H1 (cell line): ENCODE measurements around the gene TFF1. TPM values are rescaled to one million over a fixed set of nuclear protein-coding genes. Genes with fewer than 3 reads are reported as not detected.
A peak's percentile ranks its signal among the peaks of the same experiment; 100 is the strongest.

Experiments used
- CTCF ChIA-PET: fragments of 300-600 bp; sonication (Branson Sonifier 250); formaldehyde crosslinking; loops from one replicate; lab custom pipeline; 2021; ENCODE audit not compliant: partially characterized antibody; lab: Charles Lee
- POLR2A ChIA-PET: fragments of 300-600 bp; sonication (Branson Sonifier 250); formaldehyde crosslinking; loops from one replicate; lab custom pipeline; 2021; ENCODE audit warnings: inconsistent platforms; ENCODE audit not compliant: partially characterized antibody; lab: Charles Lee
- DNase-seq, 2 experiments: peaks; one replicate each; pipeline versions ENCODE4 v3.0.0 to v3.0.0-alpha.2; 2010 to 2022; ENCODE audit warnings: low spot score in 2 of 2, low read depth in 1 of 2, mixed read lengths in 1 of 2
- FAIRE-seq: peaks from 2 replicates; lab custom pipeline; 2011; peaks lifted over from hg19 to GRCh38; lab: Jason Lieb, UNC
- H2AFZ ChIP-seq: 2 replicates; pipeline ENCODE4 v1.8.1; 2012; ENCODE audit warnings: low read length, inconsistent platforms
- H2AK5ac ChIP-seq: 2 replicates; pipeline ENCODE4 v1.6.1; 2013; ENCODE audit warnings: low read depth, low read length
- H2BK120ac ChIP-seq: replicated peaks from 2 replicates; pipeline ENCODE3; 2013; ENCODE audit warnings: low read depth, low read length, inconsistent platforms
- H2BK12ac ChIP-seq: 2 replicates; pipeline ENCODE4 v1.6.1; 2013; ENCODE audit warnings: low read depth, low read length
- H2BK15ac ChIP-seq: 2 replicates; pipeline ENCODE4 v1.6.1; 2013; ENCODE audit warnings: low read length
- H2BK20ac ChIP-seq: 2 replicates; pipeline ENCODE4 v1.6.1; 2013; ENCODE audit warnings: low read length
- H2BK5ac ChIP-seq: 2 replicates; pipeline ENCODE4 v1.6.1; 2013; ENCODE audit warnings: low read depth, low read length
- H3K14ac ChIP-seq: 2 replicates; pipeline ENCODE4 v1.6.1; 2013; ENCODE audit warnings: inconsistent platforms; ENCODE audit not compliant: insufficient read length
- H3K18ac ChIP-seq: 2 replicates; pipeline ENCODE4 v1.6.1; 2013; ENCODE audit warnings: low read length; ENCODE audit errors: extremely low read depth
- H3K23ac ChIP-seq: 2 replicates; pipeline ENCODE4 v1.6.1; 2013; ENCODE audit warnings: inconsistent platforms; ENCODE audit not compliant: insufficient read length
- H3K23me2 ChIP-seq: 2 replicates; pipeline ENCODE4 v1.6.1; 2013; ENCODE audit warnings: low read depth, low read length
- H3K27ac ChIP-seq: 2 replicates; pipeline ENCODE4 v1.6.1; 2011; ENCODE audit warnings: low read depth, low read length, inconsistent platforms
- H3K27me3 ChIP-seq, 4 experiments: replicated peaks in 1 of 4; 1 replicate in 1 of 4; 2 replicates in 3 of 4; pipeline versions ENCODE4 v1.6.1 to v1.8.1; 2011 to 2013; ENCODE audit warnings: low read length in 3 of 4, mild to moderate bottlenecking in 3 of 4, inconsistent platforms in 2 of 4, mixed read lengths in 2 of 4, moderate library complexity in 1 of 4; ENCODE audit not compliant: control insufficient read depth in 3 of 4, insufficient read depth in 3 of 4; ENCODE audit errors: extremely low read depth in 1 of 4
- H3K36me3 ChIP-seq, 4 experiments: 2 replicates each; pipeline versions ENCODE4 v1.6.1 to v1.8.1; 2011 to 2013; ENCODE audit warnings: mild to moderate bottlenecking in 4 of 4, low read length in 3 of 4, moderate library complexity in 2 of 4, control low read depth in 1 of 4, inconsistent platforms in 1 of 4; ENCODE audit not compliant: insufficient read depth in 4 of 4, control insufficient read depth in 2 of 4
- H3K4ac ChIP-seq: replicated peaks from 2 replicates; pipeline ENCODE3; 2013; ENCODE audit warnings: low read length, low read depth, mixed read lengths, inconsistent platforms; ENCODE audit not compliant: insufficient read length
- H3K4me1 ChIP-seq, 4 experiments: replicated peaks in 1 of 4; 1 replicate in 1 of 4; 2 replicates in 3 of 4; pipeline versions ENCODE4 v1.6.1 to v1.8.1; 2011 to 2013; ENCODE audit warnings: low read length in 3 of 4, inconsistent platforms in 2 of 4, mixed read lengths in 1 of 4; ENCODE audit not compliant: insufficient read depth in 4 of 4, control insufficient read depth in 3 of 4
- H3K4me2 ChIP-seq, 2 experiments: 2 replicates each; pipeline versions ENCODE4 v1.6.1 to v1.8.1; 2011 to 2013; ENCODE audit warnings: low read depth in 2 of 2, low read length in 2 of 2, control low read depth in 1 of 2, inconsistent platforms in 1 of 2, mild to moderate bottlenecking in 1 of 2; ENCODE audit not compliant: insufficient read depth in 1 of 2
- H3K4me3 ChIP-seq, 4 experiments: fragments of 200-600, 300-600 bp in 1 of 4; sonication (generic), shearing (Covaris generic), sonication (Bioruptor Twin) in 1 of 4; 2 replicates each; pipeline versions ENCODE4 v1.5.1 to v1.8.1; 2011 to 2016; ENCODE audit warnings: low read length in 4 of 4, low read depth in 3 of 4, control low read depth in 2 of 4, inconsistent platforms in 2 of 4, mild to moderate bottlenecking in 2 of 4, mixed read lengths in 1 of 4, moderate library complexity in 1 of 4; ENCODE audit not compliant: insufficient read depth in 2 of 4; ENCODE audit errors: extremely low read depth in 1 of 4
- H3K56ac ChIP-seq: replicated peaks from 2 replicates; pipeline ENCODE3; 2013; ENCODE audit warnings: low read depth, mild to moderate bottlenecking, mixed read lengths, low read length, inconsistent platforms; ENCODE audit not compliant: insufficient read length
- H3K79me1 ChIP-seq: 2 replicates; pipeline ENCODE4 v1.6.1; 2013; ENCODE audit warnings: low read depth, low read length, control low read depth
- H3K79me2 ChIP-seq, 2 experiments: 2 replicates each; pipeline versions ENCODE4 v1.6.1 to v1.8.1; 2012 to 2013; ENCODE audit warnings: low read length in 2 of 2, mild to moderate bottlenecking in 2 of 2, inconsistent platforms in 1 of 2; ENCODE audit not compliant: insufficient read depth in 2 of 2, control insufficient read depth in 1 of 2
- H3K9ac ChIP-seq, 4 experiments: replicated peaks in 1 of 4; 1 replicate in 1 of 4; 2 replicates in 3 of 4; pipeline versions ENCODE4 v1.6.1 to v1.8.1; 2011 to 2013; ENCODE audit warnings: low read depth in 3 of 4, low read length in 3 of 4, control low read depth in 2 of 4, mild to moderate bottlenecking in 2 of 4, moderate library complexity in 2 of 4, inconsistent platforms in 1 of 4; ENCODE audit errors: extremely low read depth in 1 of 4
- H3K9me3 ChIP-seq, 2 experiments: 2 replicates each; pipeline versions ENCODE4 v1.6.1 to v1.8.1; 2012 to 2013; ENCODE audit warnings: mild to moderate bottlenecking in 2 of 2, moderate library complexity in 2 of 2, control low read depth in 1 of 2, inconsistent platforms in 1 of 2, low read depth in 1 of 2, low read length in 1 of 2, mixed read lengths in 1 of 2; ENCODE audit not compliant: insufficient read depth in 2 of 2
- H4K20me1 ChIP-seq, 2 experiments: replicated peaks in 1 of 2; 2 replicates each; pipeline versions ENCODE3 to v1.8.1; 2011 to 2013; ENCODE audit warnings: inconsistent platforms in 2 of 2, low read length in 2 of 2, mild to moderate bottlenecking in 1 of 2; ENCODE audit not compliant: insufficient read depth in 2 of 2, control insufficient read depth in 1 of 2
- H4K5ac ChIP-seq: 2 replicates; pipeline ENCODE4 v1.6.1; 2013; ENCODE audit warnings: low read length, low read depth, mixed read lengths, inconsistent platforms; ENCODE audit not compliant: insufficient read length
- H4K8ac ChIP-seq: 2 replicates; pipeline ENCODE4 v1.8.0; 2013; ENCODE audit warnings: mild to moderate bottlenecking, moderate library complexity, low read length, inconsistent platforms; ENCODE audit not compliant: insufficient read depth; ENCODE audit errors: extremely low read depth
- H4K91ac ChIP-seq: replicated peaks from 2 replicates; pipeline ENCODE3; 2013; ENCODE audit warnings: low read length, mixed read lengths, inconsistent platforms; ENCODE audit not compliant: insufficient read length
- BCL11A ChIP-seq, 2 experiments: IDR thresholded peaks; one replicate each; pipeline ENCODE4 v1.6.1; 2011; ENCODE audit warnings: low read depth in 2 of 2, low read length in 2 of 2, mild to moderate bottlenecking in 2 of 2
- CBX8 ChIP-seq: fragments of 300-800, 300-1000 bp; sonication (generic); IDR thresholded peaks from 2 replicates; pipeline ENCODE4 v1.7.1; 2016; ENCODE audit warnings: low read depth, low read length, borderline replicate concordance
- GABPA ChIP-seq: IDR thresholded peaks from 2 replicates; pipeline ENCODE4 v1.6.1; 2011; ENCODE audit warnings: mild to moderate bottlenecking, low read length, moderate library complexity, borderline replicate concordance; ENCODE audit not compliant: insufficient read depth
- GTF2F1 ChIP-seq: IDR thresholded peaks from 2 replicates; pipeline ENCODE4 v1.6.1; 2012; ENCODE audit warnings: low read depth, low read length, improper control_type of control experiment, borderline replicate concordance
- MAX ChIP-seq: IDR thresholded peaks from 2 replicates; pipeline ENCODE4 v1.6.1; 2012; ENCODE audit warnings: inconsistent platforms
- NANOG ChIP-seq: IDR thresholded peaks from 2 replicates; pipeline ENCODE4 v1.6.1; 2011; ENCODE audit warnings: low read length, low read depth, mild to moderate bottlenecking, inconsistent platforms; ENCODE audit not compliant: insufficient read depth, poor library complexity, severe bottlenecking
- RNF2 ChIP-seq: fragments of 200-900, 300-1000 bp; sonication (generic); IDR thresholded peaks from 2 replicates; pipeline ENCODE4 v1.7.1; 2016; ENCODE audit warnings: borderline replicate concordance, low read depth, mild to moderate bottlenecking, antibody characterized with exemption, low read length; ENCODE audit not compliant: poor library complexity, severe bottlenecking; ENCODE audit errors: missing control alignments
- RXRA ChIP-seq: IDR thresholded peaks from 2 replicates; pipeline ENCODE4 v1.6.1; 2011; ENCODE audit warnings: low read depth, mild to moderate bottlenecking, low read length, moderate library complexity; ENCODE audit not compliant: insufficient read depth
- SIX5 ChIP-seq: IDR thresholded peaks from 2 replicates; pipeline ENCODE4 v1.6.1; 2011; ENCODE audit warnings: mild to moderate bottlenecking, low read depth, low read length
- SP1 ChIP-seq: IDR thresholded peaks from 2 replicates; pipeline ENCODE4 v1.6.1; 2011; ENCODE audit warnings: low read depth, low read length
- SP2 ChIP-seq: IDR thresholded peaks from 2 replicates; pipeline ENCODE4 v1.6.1; 2012; ENCODE audit warnings: mild to moderate bottlenecking, low read length, inconsistent platforms
- USF2 ChIP-seq: IDR thresholded peaks from 2 replicates; pipeline ENCODE4 v1.6.1; 2011; ENCODE audit warnings: low read length, improper control_type of control experiment
- WGBS, 2 experiments: shearing (Covaris generic) in 1 of 2; methylation state at CpG; one replicate each; pipeline versions ENCODE4 v1.1.6 to v1.1.7; 2013 to 2015; ENCODE audit warnings: low lambda C conversion rate in 2 of 2, mixed read lengths in 2 of 2, inconsistent platforms in 1 of 2, low coverage in 1 of 2, missing lambda C conversion rate in 1 of 2; ENCODE audit not compliant: insufficient replicate concordance in 2 of 2, insufficient coverage in 1 of 2, insufficient read length in 1 of 2; ENCODE audit errors: extremely low coverage in 1 of 2, missing lambda C conversion rate in 1 of 2; 5-methylcytosine and 5-hydroxymethylcytosine counted together
- polyA plus RNA-seq, 7 experiments: library from polyadenylated mRNA; depleted of rRNA in 3 of 7; stranded (reverse) in 5 of 7; unstranded in 2 of 7; fragments of >200 nt in 5 of 7; fragments of 200-250 nt in 2 of 7; gene quantifications; 1 replicate in 5 of 7; 2 replicates in 1 of 7; 4 replicates in 1 of 7; pipeline versions ENCODE4 v1.2.1 to v1.2.3, GENCODE V29; 2011 to 2013; ENCODE audit warnings: missing spikeins in 2 of 7, mixed read lengths in 2 of 7
- total RNA-seq: library from RNA; stranded (reverse); fragmentation: NEBNext Ultra II Directional; extraction: Animal tissue kit (Norgen Biotek cat#: 25700); gene quantifications from 2 replicates; pipeline ENCODE4 v1.2.1, GENCODE V29; 2021

The TFF1 gene
- total and polyA plus RNA-seq, 2 of the 8 experiments (the other 6 are each of a cell fraction or from before 2014, with no cell fraction given), result not detected

- Histone ChIP-seq H3K27me3 (no peaks in the 10 kb centered on the region), H3K4me1 (no peaks in the 10 kb centered on the region), H3K4me2 (no peak overlapping the region), H3K79me1 (no peaks in the 10 kb centered on the region), H4K91ac (no peak overlapping the region), H3K9me3 (no peaks in the 10 kb centered on the region), H3K18ac (no peak overlapping the region), H3K14ac (no peak overlapping the region), H3K23me2 (no peaks in the 10 kb centered on the region), H2BK20ac (no peak overlapping the region), H4K8ac (no peak overlapping the region), H3K4me3 (no peak overlapping the region), H2AK5ac (no peak overlapping the region), H2AFZ (no peak overlapping the region), H3K27ac (no peak overlapping the region), H4K5ac (no peak overlapping the region), H3K4ac (no peak overlapping the region), H4K20me1 (no peaks in the 10 kb centered on the region), H3K79me2 (no peaks in the 10 kb centered on the region), H3K56ac (no peak overlapping the region), H3K9ac (no peak overlapping the region), H2BK5ac (no peak overlapping the region), H2BK15ac (no peak overlapping the region), H3K23ac (no peak overlapping the region), H2BK120ac (no peak overlapping the region), H3K36me3 (no peaks in the 10 kb centered on the region), H2BK12ac (no peak overlapping the region)
- peak in 1 of 2 experiments; percentile 23 for DNase-seq
- CTCF ChIA-PET, result interaction anchor here (0.9 kb wide), 1 partner anchor 92 kb away, joined by 6 read pairs; no protein-coding TSS in a partner anchor
- POLR2A ChIA-PET, result interaction anchor here (0.7 kb wide), 2 partner anchors 31 to 100 kb away, joined by 3 to 4 read pairs; no protein-coding TSS in a partner anchor
- no peak for TF ChIP-seq SP1
- TF ChIP-seq USF2, result no peak
- no peak for TF ChIP-seq SIX5
- no peak for TF ChIP-seq NANOG
- TF ChIP-seq BCL11A (IDR thresholded peaks at IDR 0.05; ENCODE audit: low read depth in 2 of 2, low read length in 2 of 2), result no peak
- TF ChIP-seq MAX, result no peak
- TF ChIP-seq GABPA, result no peak
- no peak for TF ChIP-seq GTF2F1
- TF ChIP-seq RXRA, result no peak
- no peak for TF ChIP-seq SP2
- no peak for TF ChIP-seq CBX8
- TF ChIP-seq RNF2, result no peak
- 86% methylated on average over 10 of the region's 11 CpGs; no CpG with 5 or more reads in 1 of the 2 experiments for WGBS, 2 experiments
- no peak for FAIRE-seq
These were observed 15.9 kb downstream of the TFF1 start for GRCh38 chr21:42350318-42350910.
